Measurements from ENCODE around the gene PET117. TPM values are rescaled to one million over a fixed set of nuclear protein-coding genes. Genes with fewer than 3 reads are reported as not detected.

Gene PET117
- total and polyA plus RNA-seq, 2 donors (not counting 1 experiment from before 2014, with no cell fraction given) = 2.1 to 13.0 TPM

DNA sequence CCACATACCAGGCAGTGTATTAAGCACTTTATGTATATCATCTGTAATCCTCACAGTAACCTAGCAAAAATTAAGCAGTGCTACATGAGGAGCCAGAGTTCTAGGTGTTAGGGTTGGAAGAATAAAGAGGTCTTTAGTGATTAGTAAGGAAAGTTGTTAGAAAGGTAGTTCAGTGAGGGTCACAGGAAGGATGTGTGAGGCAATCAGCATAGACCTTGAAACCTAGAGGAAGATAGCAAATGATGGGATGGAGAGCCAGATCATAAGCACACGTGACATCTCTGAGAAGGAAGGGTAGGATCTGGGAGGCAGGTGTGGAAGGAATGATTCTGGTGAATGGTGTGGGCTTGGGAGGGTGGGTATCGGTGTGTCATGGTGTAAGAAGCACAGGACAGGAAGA, 2.2 kb downstream of the PET117 start:
- 91% methylated on average over 1 of the region's 2 CpGs for WGBS (ENCODE audit: insufficient coverage)
- no peak for TF ChIP-seq EZH2 (IDR thresholded peaks at IDR 0.05; ENCODE audit: borderline replicate concordance, insufficient read depth, low read depth, low read length, poor library complexity, severe bottlenecking)
- TF ChIP-seq, protein P1, sequence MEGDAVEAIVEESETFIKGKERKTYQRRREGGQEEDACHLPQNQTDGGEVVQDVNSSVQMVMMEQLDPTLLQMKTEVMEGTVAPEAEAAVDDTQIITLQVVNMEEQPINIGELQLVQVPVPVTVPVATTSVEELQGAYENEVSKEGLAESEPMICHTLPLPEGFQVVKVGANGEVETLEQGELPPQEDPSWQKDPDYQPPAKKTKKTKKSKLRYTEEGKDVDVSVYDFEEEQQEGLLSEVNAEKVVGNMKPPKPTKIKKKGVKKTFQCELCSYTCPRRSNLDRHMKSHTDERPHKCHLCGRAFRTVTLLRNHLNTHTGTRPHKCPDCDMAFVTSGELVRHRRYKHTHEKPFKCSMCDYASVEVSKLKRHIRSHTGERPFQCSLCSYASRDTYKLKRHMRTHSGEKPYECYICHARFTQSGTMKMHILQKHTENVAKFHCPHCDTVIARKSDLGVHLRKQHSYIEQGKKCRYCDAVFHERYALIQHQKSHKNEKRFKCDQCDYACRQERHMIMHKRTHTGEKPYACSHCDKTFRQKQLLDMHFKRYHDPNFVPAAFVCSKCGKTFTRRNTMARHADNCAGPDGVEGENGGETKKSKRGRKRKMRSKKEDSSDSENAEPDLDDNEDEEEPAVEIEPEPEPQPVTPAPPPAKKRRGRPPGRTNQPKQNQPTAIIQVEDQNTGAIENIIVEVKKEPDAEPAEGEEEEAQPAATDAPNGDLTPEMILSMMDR (IDR thresholded peaks at IDR 0.05) = no peak
- no peak for DNase-seq
- H3K9me3 Mint-ChIP-seq (ENCODE audit: insufficient read depth) = no peaks in the 10 kb centered on the region
- no peaks in the 10 kb centered on the region for H3K27me3 Mint-ChIP-seq
- H4K20me1 ChIP-seq (ENCODE audit: control insufficient read depth, insufficient read depth, low read length, poor library complexity, severe bottlenecking) = peaks cover 14% of the 10 kb centered on the region
- no peaks in the 10 kb centered on the region for H3K9me3 ChIP-seq (ENCODE audit: control extremely low read depth in 1 of 3, control insufficient read depth in 2 of 3, insufficient read depth in 1 of 3, low read length in 2 of 3)
- no peak for ATAC-seq (ENCODE audit: low read depth)
- peak overlapping the region; percentile 3 for H3K4me3 Mint-ChIP-seq
- H3K36me3 ChIP-seq (replicated peaks in 1 of 2; ENCODE audit: control extremely low read depth in 1 of 2, control insufficient read depth in 1 of 2, extremely low read depth in 1 of 2, insufficient read depth in 2 of 2, low read length in 1 of 2) = peaks cover 2 to 4% of the 10 kb centered on the region in 2 experiments
- intact Hi-C loops (cut with micrococcal nuclease) = loop anchor here (5.0 kb wide), 3 partner anchors 367 to 652 kb away; partner anchors contain the start of genes DTD1 and SEC23B
- H3K4me1 Mint-ChIP-seq = peaks cover 30% of the 10 kb centered on the region
- H3K9ac ChIP-seq (ENCODE audit: low read length) = no peak overlapping the region
- H3K27me3 ChIP-seq (replicated peaks in 1 of 4; ENCODE audit: control extremely low read depth in 1 of 4, control insufficient read depth in 3 of 4, insufficient read depth in 4 of 4, low read length in 3 of 4) = no peaks in the 10 kb centered on the region
- peak overlapping the region; percentile 3 for H3K4me2 ChIP-seq (replicated peaks; ENCODE audit: low read depth, low read length, poor library complexity, severe bottlenecking)
- H3K79me2 ChIP-seq (ENCODE audit: control insufficient read depth, insufficient read depth, low read length) = peaks cover 26% of the 10 kb centered on the region
- H3K4me1 ChIP-seq (ENCODE audit: control insufficient read depth in 2 of 2, insufficient read depth in 2 of 2, low read length in 2 of 2) = peaks cover 15 to 25% of the 10 kb centered on the region in 2 donors
- no peak overlapping the region for H3K27ac Mint-ChIP-seq
- ChIA-PET CTCF (interaction anchor here (0.6 kb wide), 1 partner anchor 1522 kb away, joined by 3 read pairs; no protein-coding TSS in a partner anchor), POLR2A (no interaction called here)
- H2AFZ ChIP-seq (ENCODE audit: insufficient read depth, low read depth, low read length, poor library complexity, severe bottlenecking) = no peak overlapping the region
- no peak overlapping the region for H3K27ac ChIP-seq (ENCODE audit: low read length in 2 of 2)
- no peak overlapping the region for H3K4me3 ChIP-seq (ENCODE audit: control extremely low read depth in 1 of 5, extremely low read depth in 1 of 5, insufficient read depth in 1 of 5, low read depth in 2 of 5, low read length in 4 of 5)

- no peak for ATAC-seq (ENCODE audit: low read depth)
- Histone ChIP-seq H3K27ac (ENCODE audit: low read length in 2 of 2) (no peak overlapping the region), H3K9ac (ENCODE audit: low read length) (no peak overlapping the region), H2AFZ (ENCODE audit: insufficient read depth, low read depth, low read length, poor library complexity, severe bottlenecking) (no peak overlapping the region), H3K36me3 (replicated peaks in 1 of 2; ENCODE audit: control extremely low read depth in 1 of 2, control insufficient read depth in 1 of 2, extremely low read depth in 1 of 2, insufficient read depth in 2 of 2, low read length in 1 of 2) (peaks cover 3 to 17% of the 10 kb centered on the region in 2 experiments), H3K79me2 (ENCODE audit: control insufficient read depth, insufficient read depth, low read length) (peaks cover 13% of the 10 kb centered on the region), H3K4me2 (replicated peaks; ENCODE audit: low read depth, low read length, poor library complexity, severe bottlenecking) (no peak overlapping the region), H4K20me1 (ENCODE audit: control insufficient read depth, insufficient read depth, low read length, poor library complexity, severe bottlenecking) (peaks cover 6% of the 10 kb centered on the region), H3K4me1 (ENCODE audit: control insufficient read depth in 2 of 2, insufficient read depth in 2 of 2, low read length in 2 of 2) (peaks cover 2 to 6% of the 10 kb centered on the region in 2 donors), H3K9me3 (ENCODE audit: control extremely low read depth in 1 of 3, control insufficient read depth in 2 of 3, insufficient read depth in 1 of 3, low read length in 2 of 3) (no peaks in the 10 kb centered on the region), H3K4me3 (ENCODE audit: control extremely low read depth in 1 of 5, extremely low read depth in 1 of 5, insufficient read depth in 1 of 5, low read depth in 2 of 5, low read length in 4 of 5) (no peak overlapping the region), H3K27me3 (replicated peaks in 1 of 4; ENCODE audit: control extremely low read depth in 1 of 4, control insufficient read depth in 3 of 4, insufficient read depth in 4 of 4, low read length in 3 of 4) (no peaks in the 10 kb centered on the region)
- CTCF ChIA-PET = no interaction called here
- TF ChIP-seq, protein P1 (IDR thresholded peaks at IDR 0.05) = no peak
- no peak for TF ChIP-seq EZH2 (IDR thresholded peaks at IDR 0.05; ENCODE audit: borderline replicate concordance, insufficient read depth, low read depth, low read length, poor library complexity, severe bottlenecking)
- Mint-ChIP-seq H3K27ac (no peak overlapping the region), H3K9me3 (ENCODE audit: insufficient read depth) (no peaks in the 10 kb centered on the region), H3K27me3 (no peaks in the 10 kb centered on the region), H3K4me1 (peaks cover 10% of the 10 kb centered on the region), H3K4me3 (no peak overlapping the region)
- WGBS (ENCODE audit: insufficient coverage) = no CpG with 5 or more reads among the region's 1 CpG
- intact Hi-C loops (cut with micrococcal nuclease) = no loop called here
- POLR2A ChIA-PET = no interaction called here
- DNase-seq = no peak
These were observed 7.0 kb downstream of the PET117 start for GRCh38 chr20:18144541-18145099.

Data from B cell (primary cell).